Stimulated activated CD4-positive, alpha-beta T cell treated with anti-CD3 and anti-CD28 coated beads, TNF-alpha, amount 100 ng/mL, for 24 hours (primary cell): ENCODE measurements around the gene TAS2R5.
"Not testable (repeated sequence)": the region's sequence is repeated elsewhere in the genome, so short reads cannot be mapped to it uniquely, and the experiment has no call there.

Experiments
- DNase-seq, 3 experiments: peaks; one replicate each; pipeline ENCODE4 v3.0.0-alpha.2; 2020; ENCODE audit warnings: low read depth in 3 of 3

Gene TAS2R5, protein sequence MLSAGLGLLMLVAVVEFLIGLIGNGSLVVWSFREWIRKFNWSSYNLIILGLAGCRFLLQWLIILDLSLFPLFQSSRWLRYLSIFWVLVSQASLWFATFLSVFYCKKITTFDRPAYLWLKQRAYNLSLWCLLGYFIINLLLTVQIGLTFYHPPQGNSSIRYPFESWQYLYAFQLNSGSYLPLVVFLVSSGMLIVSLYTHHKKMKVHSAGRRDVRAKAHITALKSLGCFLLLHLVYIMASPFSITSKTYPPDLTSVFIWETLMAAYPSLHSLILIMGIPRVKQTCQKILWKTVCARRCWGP

DNA sequence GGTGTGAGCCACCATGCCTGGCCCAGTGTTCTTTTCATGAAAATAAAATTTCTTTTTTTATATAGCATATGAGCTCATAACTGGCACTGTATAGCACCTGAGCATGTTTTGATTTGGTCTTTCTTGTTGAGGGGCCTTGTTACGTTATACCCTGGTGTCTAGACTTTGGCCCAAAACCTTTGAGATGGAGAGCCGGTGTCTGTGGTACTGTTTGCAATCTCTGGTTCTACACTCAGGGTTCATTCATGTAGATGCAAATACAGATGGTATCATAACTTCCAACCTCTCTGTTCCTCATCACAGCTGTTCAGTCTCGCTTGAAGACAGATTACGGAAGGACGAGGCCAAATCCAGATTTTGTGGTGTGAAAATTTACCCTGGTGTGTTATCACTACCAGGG, at the start of gene TAS2R5:
Gene TAS2R5 (plus strand): TSS at position 301 of the 400 bp plus-strand sequence. CDS start 145 bp downstream, outside the sequence.
- no peak for DNase-seq

DNA sequence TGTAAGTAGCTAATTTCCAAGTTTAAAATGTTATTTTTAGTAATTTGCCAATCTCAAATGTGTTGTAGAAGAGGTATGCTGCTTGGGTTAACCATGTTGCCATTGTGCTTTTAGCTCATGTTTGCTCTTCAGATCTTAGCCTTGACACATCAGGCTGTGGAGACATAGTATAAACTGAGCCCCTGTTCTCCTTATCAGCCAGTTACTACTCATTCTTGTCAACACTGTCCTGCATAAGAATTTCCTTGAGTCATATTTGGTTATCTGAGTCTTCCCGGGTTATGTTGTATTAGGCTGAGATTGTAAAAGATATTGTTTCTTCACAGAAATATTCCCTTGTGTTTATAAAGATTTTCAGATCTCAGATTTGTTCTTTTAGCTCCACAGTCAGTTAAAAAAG, 47.8 kb upstream of the TAS2R5 start:
- no peak for DNase-seq

DNA sequence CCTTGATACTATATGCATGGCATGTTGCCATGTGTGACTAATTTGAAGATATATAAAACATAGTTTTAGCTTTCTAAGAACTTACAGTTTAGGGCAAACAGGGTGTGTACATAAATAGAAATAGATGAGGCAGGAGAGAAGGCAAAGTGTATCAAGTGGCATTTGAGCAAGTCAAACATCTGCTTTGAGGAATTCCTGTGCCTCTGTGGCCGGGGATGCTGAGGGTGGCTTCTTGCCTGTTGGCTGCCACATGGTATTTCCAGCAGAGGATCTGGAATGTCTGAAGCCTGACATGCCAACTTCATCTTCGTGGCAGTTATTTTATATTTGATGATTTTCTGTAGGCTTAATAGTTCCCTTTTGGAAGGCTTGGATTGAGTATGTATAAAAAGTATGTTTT, 45.9 kb upstream of the TAS2R5 start:
- no peak for DNase-seq

DNA sequence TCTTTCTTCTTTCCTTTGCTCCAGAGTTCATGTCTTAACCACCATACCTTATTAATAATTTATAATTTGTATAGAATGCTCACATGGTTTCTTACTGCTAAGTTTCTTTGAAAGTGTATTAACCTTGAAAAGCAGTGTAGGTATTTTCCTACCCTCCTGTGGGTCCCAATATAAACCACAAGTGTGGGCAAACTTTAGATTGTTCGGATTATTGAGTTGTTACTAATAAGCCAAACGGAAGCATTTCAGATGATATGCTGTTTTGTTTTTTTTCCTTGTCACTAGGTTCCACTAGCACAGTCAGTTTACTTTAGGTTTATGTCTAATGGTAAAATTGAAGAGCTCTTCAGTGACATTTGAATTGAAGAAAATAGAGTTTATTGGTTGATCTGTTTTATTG, 41.6 kb upstream of the TAS2R5 start:
- no peak for DNase-seq

DNA sequence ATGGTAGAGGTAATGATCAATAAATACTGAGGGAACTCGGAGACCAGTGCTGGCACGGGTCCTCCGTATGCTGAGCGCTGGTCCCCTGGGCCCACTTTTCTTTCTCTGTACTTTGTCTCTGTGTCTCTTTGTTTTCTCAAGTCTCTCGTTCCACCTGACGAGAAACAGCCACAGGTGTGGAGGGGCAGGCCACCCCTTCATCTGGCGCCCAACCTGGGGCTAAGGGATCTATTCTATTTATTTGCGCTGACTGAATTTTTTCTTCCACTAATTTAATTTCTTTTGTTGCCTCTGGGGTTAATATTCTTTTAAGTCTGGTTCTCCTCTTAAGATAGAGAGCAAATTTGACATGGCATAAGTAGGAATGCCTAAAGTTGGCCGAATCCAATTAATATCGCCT, 38.1 kb upstream of the TAS2R5 start:
- not testable (repeated sequence) for DNase-seq

DNA sequence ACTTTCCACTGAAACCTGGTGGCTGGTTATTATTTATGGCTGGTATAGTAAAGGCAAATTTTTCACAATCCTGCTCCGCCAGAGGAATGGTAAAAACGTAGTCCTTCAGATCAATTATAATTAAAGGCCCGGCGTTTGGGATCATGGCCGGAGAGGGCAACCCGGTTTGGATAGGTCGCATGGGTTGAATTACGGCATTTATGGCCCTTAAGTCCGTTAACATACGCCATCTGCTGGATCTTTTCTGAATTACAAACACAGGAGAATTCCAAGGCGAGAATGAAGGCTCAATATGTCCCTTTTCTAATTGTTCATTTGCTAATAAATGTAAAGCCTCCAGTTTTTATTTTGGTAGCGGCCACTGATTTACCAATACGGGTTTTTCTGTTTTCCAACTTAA, 37.4 kb upstream of the TAS2R5 start:
- no peak for DNase-seq

DNA sequence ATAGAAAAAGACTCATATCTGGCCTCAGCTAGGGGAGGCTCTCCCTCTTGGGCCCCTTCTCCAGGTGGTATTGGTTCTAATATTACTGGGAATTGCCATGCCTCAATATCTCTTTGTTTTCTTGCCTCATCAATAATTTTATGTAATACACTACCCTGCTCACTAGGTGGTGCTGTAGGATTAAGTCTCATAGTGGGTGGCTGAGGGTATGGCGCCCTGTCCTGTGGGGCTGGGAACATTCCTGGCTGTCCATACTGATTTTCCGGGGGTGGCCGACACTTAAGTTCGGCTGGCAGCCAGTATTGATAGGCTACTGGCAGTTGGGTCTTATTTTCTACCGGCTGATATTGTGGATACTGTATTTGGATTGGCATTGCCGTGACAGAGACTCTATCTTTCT, 35.1 kb upstream of the TAS2R5 start:
- DNase-seq: no peak

DNA sequence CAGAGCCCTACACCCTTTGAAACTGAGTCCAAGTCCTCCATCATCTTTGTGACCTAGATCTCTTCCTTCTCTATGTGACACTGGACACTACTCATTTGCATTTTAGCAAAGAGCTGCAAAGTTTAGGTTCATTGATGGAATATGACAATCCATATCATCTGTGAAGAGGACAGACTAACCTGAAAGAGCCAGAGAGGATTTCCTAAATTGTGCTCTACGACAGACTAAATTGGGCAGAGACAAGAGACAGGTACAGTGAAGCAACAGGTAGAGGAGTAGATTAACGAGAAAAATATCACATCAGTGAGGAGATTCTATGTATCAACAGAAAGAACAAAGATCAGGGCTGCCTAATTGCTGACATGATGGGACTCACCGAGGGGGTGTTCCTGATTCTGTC, 26.2 kb upstream of the TAS2R5 start, which contains the start of gene TAS2R3:
Gene TAS2R3 (plus strand): TSS at position 301 of the 400 bp plus-strand sequence. CDS start 62 bp downstream, at position 363.
- DNase-seq: no peak

DNA sequence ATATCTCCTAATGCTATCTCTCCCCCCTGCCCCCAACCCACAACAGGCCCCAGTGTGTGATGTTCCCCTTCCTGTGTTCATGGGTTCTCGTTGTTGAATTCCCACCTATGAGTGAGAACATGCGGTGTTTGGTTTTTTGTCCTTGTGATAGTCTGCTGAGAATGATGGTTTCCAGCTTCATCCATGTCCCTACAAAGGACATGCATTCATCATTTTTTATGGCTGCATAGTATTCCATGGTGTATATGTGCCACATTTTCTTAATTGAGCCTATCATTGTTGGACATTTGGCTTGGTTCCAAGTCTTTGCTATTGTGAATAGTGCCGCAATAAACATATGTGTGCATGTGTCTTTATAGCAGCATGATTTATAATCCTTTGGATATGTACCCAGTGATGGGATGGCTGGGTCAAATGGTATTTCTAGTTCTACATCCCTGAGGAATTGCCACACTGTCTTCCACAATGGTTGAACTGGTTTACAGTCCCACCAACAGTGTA, 19.9 kb upstream of the TAS2R5 start:
- DNase-seq: not testable (repeated sequence)

DNA sequence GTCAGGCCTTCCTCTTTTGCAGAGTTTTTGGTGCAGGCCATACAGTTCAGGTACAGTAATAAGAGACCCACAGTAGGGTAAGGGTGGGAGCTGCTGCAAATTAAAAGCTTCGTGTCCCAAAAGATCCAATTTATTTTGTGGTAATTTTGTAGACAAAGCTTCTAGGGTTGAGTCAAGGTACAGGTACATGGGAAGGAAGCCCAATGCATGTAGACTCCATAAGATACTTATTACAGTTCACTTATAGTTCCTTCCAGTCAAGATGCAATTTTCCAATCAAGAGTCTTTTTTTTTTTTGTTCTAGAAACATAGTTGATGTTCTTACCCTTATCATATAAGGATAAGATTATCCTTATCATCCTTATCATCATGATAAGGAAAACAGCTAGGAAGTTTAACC, 13.6 kb upstream of the TAS2R5 start, which contains the start of gene TAS2R4:
Gene TAS2R4 (plus strand): TSS at position 301 of the 400 bp plus-strand sequence. CDS start 1,815 bp downstream, outside the sequence.
- DNase-seq: no peak

DNA sequence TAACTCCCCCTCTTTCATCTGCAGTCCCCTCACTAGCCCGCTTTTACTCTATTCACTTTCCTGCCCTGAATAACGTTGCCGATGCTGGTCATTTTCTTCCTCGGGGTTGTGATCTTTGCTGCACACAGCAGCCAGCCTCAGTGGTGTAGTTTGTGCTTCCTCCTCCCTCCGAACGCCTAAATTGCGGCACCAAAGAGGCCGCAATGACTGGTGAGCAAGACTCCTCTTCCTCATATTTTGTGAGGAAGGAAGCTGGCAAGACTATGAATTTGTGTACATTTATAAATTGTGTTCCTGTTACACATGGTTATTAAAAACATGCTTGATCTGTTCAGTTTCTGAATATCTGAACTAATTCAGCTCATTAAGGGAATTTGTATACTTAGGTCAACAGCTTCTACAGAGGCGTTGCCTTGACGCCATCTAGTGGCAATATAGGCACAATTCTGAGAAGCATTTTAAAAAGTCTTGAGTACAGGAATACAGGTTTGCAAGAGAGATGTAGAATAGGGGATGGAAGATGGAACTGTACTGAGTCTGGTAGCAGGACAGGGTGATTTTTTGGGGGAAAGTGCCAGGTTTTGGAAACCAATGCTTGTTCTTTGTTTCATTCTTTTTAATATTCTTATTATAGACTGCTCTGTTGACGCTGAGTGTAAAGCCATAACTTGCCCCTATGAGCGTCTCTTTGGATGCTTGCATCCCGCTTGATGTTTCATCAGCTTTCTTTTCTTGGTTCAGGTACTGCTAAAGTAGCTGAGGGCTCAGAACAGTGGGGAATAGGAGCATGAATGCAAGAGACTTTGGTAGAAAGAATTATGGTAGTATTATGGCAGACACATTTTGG, 4.1 kb upstream of the TAS2R5 start:
- peak in 1 of 3 experiments; percentile 2 for DNase-seq

DNA sequence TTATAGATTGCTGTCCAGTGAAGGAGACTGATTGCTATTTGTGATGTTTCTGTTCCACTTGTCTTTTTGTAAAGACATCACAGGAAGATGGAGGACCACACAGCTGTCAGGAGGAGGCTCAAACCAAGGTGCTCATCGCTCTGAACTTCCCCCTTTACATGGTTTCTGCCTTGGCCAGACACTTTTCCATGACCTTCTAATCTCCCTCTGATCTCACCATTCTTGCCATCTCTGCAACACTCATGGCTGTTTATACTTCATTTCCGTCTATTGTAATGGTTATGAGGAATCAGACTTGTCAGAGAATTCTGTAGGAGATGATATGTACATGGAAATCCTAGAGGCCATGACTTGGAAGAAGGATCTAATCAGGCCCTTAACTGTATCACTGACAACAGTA, 1.7 kb upstream of the TAS2R5 start:
- no peak for DNase-seq

DNA sequence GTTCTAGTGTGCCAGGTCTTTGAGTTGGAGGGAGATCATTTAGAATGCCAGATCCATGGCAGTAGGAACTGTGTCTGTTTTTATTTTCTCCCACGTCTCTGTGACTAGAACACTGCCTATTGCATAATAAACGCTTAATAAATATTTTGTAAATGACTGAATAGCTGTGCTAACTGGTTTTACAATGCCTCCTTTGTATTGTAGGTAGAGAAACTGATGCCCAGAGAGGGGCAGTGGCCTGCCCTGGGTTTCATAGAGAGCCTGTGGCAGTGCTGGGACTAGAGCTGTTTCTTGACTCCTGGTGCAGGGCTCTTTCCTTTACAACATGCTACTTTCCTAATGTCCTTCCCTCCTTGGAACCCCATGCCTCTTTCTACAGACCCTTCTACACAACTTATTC, 2.5 kb downstream of the TAS2R5 start:
- no peak for DNase-seq

DNA sequence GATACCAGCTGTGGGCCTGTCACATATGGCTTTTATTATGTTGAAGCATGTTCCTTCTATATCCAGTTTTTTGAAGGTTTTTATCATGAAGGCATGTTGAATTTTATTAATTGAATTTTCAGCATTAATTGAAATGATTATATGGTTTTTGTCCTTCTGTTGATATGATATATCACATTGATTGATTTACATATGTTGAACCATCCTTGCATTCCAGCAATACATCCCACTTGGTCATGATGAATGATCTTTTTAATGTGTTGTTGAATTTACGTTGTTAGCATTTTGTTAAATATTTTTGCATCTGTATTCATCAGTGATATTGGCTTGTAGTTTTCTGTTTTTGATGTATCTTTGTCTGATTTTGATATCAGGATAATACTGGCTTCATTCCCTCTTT, 30.1 kb downstream of the TAS2R5 start:
- no peak for DNase-seq

DNA sequence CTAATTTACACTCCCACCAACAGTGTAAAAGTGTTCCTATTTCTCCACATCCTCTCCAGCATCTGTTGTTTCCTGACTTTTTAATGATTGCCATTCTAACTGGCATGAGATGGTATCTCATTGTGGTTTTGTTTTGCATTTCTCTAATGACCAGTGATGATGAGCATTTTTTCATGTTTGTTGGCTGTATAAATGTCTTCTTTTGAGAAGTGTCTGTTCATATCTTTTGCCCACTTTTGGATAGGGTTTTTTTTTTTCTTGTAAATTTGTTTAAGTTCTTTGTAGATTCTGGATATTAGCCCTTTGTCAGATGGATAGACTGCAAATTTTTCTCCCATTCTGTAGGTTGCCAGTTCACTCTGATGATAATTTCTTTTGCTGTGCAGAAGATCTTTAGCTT, 32.4 kb downstream of the TAS2R5 start:
- DNase-seq: not testable (repeated sequence)

DNA sequence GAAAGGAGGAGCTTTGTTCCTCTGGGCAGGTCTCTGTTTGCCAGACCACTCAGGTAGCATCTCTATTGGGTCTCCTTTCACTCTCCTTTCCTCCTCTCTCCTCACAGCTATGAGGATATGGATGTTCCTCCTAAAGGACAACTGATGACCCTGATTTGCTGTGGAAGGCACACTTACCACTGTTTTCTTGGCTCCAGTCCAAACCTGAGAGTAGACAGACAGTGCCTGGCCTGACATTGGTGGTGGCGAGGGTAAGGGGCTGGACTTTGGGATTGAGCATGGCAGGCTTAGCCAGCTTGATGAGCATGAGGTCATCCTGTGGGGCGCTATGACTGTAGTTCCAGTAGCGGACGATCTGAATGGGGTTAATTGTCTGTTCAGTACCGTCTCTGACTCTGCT, 47.7 kb downstream of the TAS2R5 start:
- no peak for DNase-seq

DNA sequence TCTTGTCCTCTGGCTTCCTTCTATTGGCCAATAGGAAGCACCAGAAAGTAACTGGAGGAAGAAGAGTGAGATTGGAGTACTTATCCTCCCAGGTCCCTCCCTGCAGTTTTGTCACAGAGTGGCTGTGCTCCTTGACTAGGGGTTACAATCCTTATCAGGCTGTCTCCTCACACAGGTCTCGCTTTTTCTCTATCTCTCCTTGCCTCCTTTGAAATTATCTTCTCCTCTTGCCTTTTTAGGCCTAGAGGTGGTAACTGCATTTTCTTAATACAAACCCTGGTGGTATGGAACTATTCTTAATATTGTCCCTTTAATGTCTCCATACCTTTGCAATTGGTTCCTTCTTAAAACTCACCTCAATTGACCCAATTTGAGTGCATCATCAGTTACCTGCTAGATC, 48.6 kb downstream of the TAS2R5 start:
- no peak for DNase-seq

DNA sequence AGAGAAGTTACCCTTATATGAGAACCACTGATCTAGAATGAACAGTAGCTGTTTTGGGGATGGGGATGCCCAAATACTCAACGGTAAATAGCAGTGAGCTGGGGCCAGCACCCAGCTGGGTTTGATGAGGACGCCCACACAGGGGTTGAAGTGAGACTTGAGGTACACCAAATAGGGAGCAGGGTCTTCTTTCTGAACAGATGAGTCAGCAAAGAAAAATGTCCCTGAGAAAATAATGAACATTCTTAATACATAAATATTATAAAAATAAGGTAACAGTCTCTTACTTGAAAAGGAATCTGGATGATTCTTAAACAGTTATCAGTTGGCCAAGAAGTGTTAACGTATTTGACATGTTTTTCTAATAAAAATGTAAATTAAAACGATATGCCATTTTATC, 49.2 kb downstream of the TAS2R5 start:
- no peak for DNase-seq

DNA sequence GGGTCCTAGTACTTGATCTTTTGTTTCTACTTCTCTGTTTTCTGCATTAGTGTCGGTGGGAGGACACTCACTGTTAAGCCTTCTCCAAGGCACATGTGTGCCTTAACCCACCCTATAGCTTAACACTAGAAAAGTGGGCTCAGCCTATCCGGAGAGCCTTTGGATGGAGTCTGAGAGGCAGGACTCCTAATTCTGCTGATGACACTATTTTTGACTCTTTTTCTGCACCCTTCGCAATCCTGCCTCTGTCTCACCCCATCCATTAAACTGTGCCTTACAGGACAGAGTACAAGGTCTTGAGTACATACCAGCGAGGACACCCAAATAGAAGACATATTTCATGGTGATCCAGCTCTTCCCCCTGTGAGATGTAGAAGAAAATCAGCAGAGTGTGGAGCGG, 50.7 kb downstream of the TAS2R5 start:
- DNase-seq: no peak
